ENCODE results near the gene DSP. TPM values are rescaled to one million over a fixed set of nuclear protein-coding genes. Genes with fewer than 3 reads are reported as not detected.

DSP gene
- total and polyA plus RNA-seq, 2 donors from 2014 or later, result 14.7 to 96.2 TPM

DNA sequence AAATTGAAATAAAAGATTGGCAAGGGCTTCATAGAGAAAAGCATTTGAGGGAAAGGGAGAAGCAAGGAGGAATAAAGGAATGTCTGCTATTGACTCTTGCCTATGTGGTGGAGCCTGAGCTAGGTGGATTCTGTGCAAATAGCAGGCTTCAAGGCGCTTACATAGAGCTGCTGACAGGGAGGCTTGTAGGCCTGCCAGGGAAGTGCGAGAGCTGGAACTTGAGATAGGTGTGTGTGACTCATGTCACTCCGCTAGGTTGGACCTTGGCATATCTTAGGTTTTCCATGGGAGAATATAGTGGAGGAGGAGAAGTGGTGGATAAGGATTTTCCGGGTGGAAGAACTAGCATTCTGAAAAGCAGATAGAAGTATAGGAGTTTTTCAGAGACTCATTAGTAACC, 62.5 kb downstream of the DSP start:
- Histone ChIP-seq H3K9me3 (ENCODE audit: control insufficient read depth in 2 of 3, insufficient read depth in 1 of 3, low read length in 3 of 3) (no peaks in the 10 kb centered on the region), H3K4me3 (ENCODE audit: low read length in 3 of 3) (no peak overlapping the region), H3K9ac (ENCODE audit: low read length in 3 of 3) (no peak overlapping the region), H3K36me3 (ENCODE audit: control insufficient read depth in 2 of 3, insufficient read depth in 3 of 3, low read length in 3 of 3) (peaks cover 8 to 61% (median 30%) of the 10 kb centered on the region in 3 donors), H3K4me1 (ENCODE audit: control insufficient read depth in 2 of 3, insufficient read depth in 2 of 3, low read depth in 1 of 3, low read length in 3 of 3) (no peaks in the 10 kb centered on the region), H3K27me3 (ENCODE audit: control insufficient read depth, insufficient read depth, low read length) (no peaks in the 10 kb centered on the region), H3K27ac (ENCODE audit: low read depth in 2 of 2, low read length in 2 of 2) (no peak overlapping the region)
- FAIRE-seq, result no peak
- TF ChIP-seq, protein P1, sequence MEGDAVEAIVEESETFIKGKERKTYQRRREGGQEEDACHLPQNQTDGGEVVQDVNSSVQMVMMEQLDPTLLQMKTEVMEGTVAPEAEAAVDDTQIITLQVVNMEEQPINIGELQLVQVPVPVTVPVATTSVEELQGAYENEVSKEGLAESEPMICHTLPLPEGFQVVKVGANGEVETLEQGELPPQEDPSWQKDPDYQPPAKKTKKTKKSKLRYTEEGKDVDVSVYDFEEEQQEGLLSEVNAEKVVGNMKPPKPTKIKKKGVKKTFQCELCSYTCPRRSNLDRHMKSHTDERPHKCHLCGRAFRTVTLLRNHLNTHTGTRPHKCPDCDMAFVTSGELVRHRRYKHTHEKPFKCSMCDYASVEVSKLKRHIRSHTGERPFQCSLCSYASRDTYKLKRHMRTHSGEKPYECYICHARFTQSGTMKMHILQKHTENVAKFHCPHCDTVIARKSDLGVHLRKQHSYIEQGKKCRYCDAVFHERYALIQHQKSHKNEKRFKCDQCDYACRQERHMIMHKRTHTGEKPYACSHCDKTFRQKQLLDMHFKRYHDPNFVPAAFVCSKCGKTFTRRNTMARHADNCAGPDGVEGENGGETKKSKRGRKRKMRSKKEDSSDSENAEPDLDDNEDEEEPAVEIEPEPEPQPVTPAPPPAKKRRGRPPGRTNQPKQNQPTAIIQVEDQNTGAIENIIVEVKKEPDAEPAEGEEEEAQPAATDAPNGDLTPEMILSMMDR (IDR thresholded peaks at IDR 0.05; ENCODE audit: borderline replicate concordance, extremely low read depth, insufficient read depth), result no peak
- intact Hi-C loops (cut with DNase I), result no loop called here
- no peak for DNase-seq

DNA sequence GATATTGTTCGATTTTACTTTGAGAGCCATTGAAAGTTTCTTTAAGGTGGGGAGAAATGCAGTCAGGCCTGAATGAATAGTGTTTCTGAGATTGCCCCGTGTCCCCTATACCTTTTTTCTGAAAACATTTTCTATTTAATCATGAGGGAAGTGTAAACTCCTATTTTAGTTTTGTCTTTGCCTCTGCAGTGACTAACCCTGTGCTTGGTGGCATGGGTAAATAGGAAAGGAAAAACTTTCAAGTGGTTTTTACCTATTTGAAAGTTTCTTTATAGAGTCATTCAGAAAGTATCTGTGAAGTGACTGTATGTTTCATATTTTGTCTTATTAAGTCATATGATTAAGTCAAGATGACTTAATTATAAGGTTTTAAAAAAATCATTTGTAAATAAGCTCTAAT, 63.0 kb downstream of the DSP start:
- Histone ChIP-seq H3K9me3 (ENCODE audit: control insufficient read depth in 2 of 3, insufficient read depth in 1 of 3, low read length in 3 of 3) (no peaks in the 10 kb centered on the region), H3K9ac (ENCODE audit: low read length in 3 of 3) (no peak overlapping the region), H3K4me3 (ENCODE audit: low read length in 3 of 3) (no peak overlapping the region), H3K36me3 (ENCODE audit: control insufficient read depth in 2 of 3, insufficient read depth in 3 of 3, low read length in 3 of 3) (peaks cover 8 to 65% (median 32%) of the 10 kb centered on the region in 3 donors), H3K27ac (ENCODE audit: low read depth in 2 of 2, low read length in 2 of 2) (no peak overlapping the region), H3K4me1 (ENCODE audit: control insufficient read depth in 2 of 3, insufficient read depth in 2 of 3, low read depth in 1 of 3, low read length in 3 of 3) (no peaks in the 10 kb centered on the region), H3K27me3 (ENCODE audit: control insufficient read depth, insufficient read depth, low read length) (no peaks in the 10 kb centered on the region)
- FAIRE-seq (no peak), DNase-seq (no peak)
- intact Hi-C loops (cut with DNase I), result no loop called here
- TF ChIP-seq, protein P1 (IDR thresholded peaks at IDR 0.05; ENCODE audit: borderline replicate concordance, extremely low read depth, insufficient read depth), result no peak

GRCh38 chr6:7615611-7616383, 74.3 kb downstream of the DSP start:
- Histone ChIP-seq H3K27me3 (ENCODE audit: control insufficient read depth, insufficient read depth, low read length) (no peaks in the 10 kb centered on the region), H3K9ac (ENCODE audit: low read length in 3 of 3) (no peak overlapping the region), H3K27ac (ENCODE audit: low read depth in 2 of 2, low read length in 2 of 2) (no peak overlapping the region), H3K9me3 (ENCODE audit: control insufficient read depth in 2 of 3, insufficient read depth in 1 of 3, low read length in 3 of 3) (no peaks in the 10 kb centered on the region), H3K36me3 (ENCODE audit: control insufficient read depth in 2 of 3, insufficient read depth in 3 of 3, low read length in 3 of 3) (peaks cover 3 to 7% (median 4%) of the 10 kb centered on the region in 3 donors), H3K4me3 (ENCODE audit: low read length in 3 of 3) (no peak overlapping the region), H3K4me1 (ENCODE audit: control insufficient read depth in 2 of 3, insufficient read depth in 2 of 3, low read depth in 1 of 3, low read length in 3 of 3) (peaks cover 0 to 2% (median 0%) of the 10 kb centered on the region in 3 donors)
- intact Hi-C loops (cut with DNase I), result loop anchor here (10.0 kb wide), 1 partner anchor 201 kb away; no protein-coding TSS in a partner anchor
- FAIRE-seq (peak; percentile 47), DNase-seq (peak in 3 of 5 donors; percentile 61 to 81 (median 78))
- TF ChIP-seq, protein P1 (IDR thresholded peaks at IDR 0.05; ENCODE audit: borderline replicate concordance, extremely low read depth, insufficient read depth), result peak; percentile 81
